OCI-LY7 (cell line): ENCODE results near the gene CD2AP.

ENCODE experiments used
- CTCF ChIP-seq: fragments of 200-600 bp; sonication (generic); conservative IDR thresholded peaks from 2 replicates; pipeline ENCODE4 v1.5.1; 2014; ENCODE audit warnings: mild to moderate bottlenecking, antibody characterized with exemption, low read length, moderate library complexity, mixed read lengths
- EZH2phosphoT487 ChIP-seq: fragments of 200-600 bp; sonication (generic); IDR thresholded peaks from 2 replicates; pipeline ENCODE4 v1.6.1; 2018; ENCODE audit warnings: low read depth, borderline replicate concordance, mild to moderate bottlenecking, mixed run types, antibody characterized with exemption, low read length, moderate library complexity, mixed read lengths

DNA sequence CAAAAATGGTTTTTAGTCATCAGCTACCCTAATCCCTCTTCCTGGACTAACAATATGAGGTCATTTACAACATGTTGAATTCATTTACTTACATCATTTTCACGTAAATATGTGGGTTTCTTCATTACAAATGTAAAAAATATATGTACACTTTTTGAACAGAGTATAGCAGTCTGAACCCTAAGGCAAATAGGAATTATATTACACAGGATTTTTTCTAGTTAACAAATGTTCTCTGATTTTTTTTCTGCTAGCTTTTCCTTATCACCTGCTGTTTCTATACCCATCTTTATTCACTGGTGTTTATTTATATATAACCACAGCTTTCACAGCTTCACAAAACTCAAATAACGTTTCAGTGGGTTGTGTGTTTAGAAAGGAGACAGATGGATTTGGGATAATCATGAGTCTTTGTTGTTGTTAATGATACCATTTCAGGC is 21.0 kb upstream of the CD2AP start:
- TF ChIP-seq CTCF = no peak
- no peak for TF ChIP-seq EZH2phosphoT487
